Measurements from ENCODE around the gene PODXL. TPM values are rescaled to one million over a fixed set of nuclear protein-coding genes. Genes with fewer than 3 reads are reported as not detected.

Gene PODXL
- total and polyA plus RNA-seq, 3 donors from 2014 or later = 15.4 to 27.3 (median 19.4) TPM

DNA sequence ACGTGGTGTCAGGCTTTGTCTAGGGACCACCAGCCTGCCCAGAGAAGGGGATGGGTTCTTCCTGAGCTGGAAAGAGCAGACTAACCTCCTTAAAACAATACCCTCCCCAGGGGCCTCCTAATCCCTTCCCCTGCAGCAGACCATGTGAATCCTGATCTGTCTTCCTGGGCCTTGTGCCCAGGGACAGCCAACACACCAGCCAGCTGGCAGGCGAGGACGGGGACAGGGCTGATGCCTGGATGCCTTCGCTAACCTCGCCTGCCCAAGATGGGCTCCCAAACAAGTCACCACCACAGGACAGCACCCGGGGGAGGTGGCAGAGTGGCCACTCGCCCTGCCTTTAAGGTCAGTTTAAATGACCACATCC is 17.6 kb downstream of the PODXL start:
- peak; percentile 49 for DNase-seq
- no peaks in the 10 kb centered on the region for H3K27me3 ChIP-seq
- WGBS, 2 donors = 63% methylated on average over 7 of the region's 7 CpGs; no CpG with 5 or more reads in 1 of the 2 donors
- no peak overlapping the region for H3K4me3 ChIP-seq
- no peak overlapping the region for H3K27ac ChIP-seq
- TF ChIP-seq CTCF (IDR thresholded peaks at IDR 0.05) (no peak), POLR2A (IDR thresholded peaks at IDR 0.05) (no peak)
- H3K9me3 ChIP-seq = no peaks in the 10 kb centered on the region
- H3K36me3 ChIP-seq (ENCODE audit: low read depth, missing control alignments) = no peaks in the 10 kb centered on the region
- peaks cover 3% of the 10 kb centered on the region for H3K4me1 ChIP-seq
- intact Hi-C loops (cut with DNase I; ENCODE audit: low total_unique reads) = no loop called here

DNA sequence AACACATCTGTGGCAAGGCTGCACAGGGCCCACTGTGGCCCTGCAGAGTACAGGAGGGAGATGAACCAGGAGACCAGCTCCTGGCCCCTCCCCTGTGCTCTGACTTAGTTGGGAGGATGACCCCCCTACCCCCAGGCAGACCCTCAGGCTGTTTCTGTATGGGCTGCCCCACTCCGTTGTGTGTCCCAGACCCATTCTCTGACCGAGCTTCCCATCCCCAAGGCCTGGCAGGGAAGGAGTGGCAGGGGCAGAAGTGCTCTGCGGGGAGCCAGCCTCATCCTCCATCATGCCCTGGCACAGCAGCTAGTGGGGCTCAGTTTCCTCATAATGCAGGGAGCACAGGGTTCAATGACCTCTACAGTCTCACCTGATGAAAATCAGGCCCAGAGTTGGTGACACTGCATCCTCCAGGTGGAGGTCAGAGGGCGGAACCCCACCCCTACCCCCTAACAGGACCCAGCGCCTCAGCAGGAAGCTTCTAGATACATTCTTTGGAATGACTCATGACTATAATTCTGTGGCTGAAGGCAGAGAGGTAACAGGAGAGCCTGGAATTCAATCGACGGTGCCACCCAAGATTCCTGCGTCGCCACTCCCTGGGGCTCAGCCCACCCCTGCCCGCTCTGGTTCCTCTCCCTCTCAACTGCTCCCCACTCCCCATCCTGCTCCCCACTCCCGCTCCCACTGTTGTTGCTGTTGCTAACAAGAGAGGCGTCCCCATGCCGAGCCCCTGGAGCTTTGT is 18.2 kb downstream of the PODXL start:
- H3K4me1 ChIP-seq = peaks cover 3% of the 10 kb centered on the region
- no peak for DNase-seq
- TF ChIP-seq CTCF (IDR thresholded peaks at IDR 0.05) (no peak), POLR2A (IDR thresholded peaks at IDR 0.05) (no peak)
- no peak overlapping the region for H3K4me3 ChIP-seq
- intact Hi-C loops (cut with DNase I; ENCODE audit: low total_unique reads) = no loop called here
- WGBS, 2 donors = 83 to 91% methylated on average over 9 to 13 of the region's 13 CpGs
- H3K9me3 ChIP-seq = no peaks in the 10 kb centered on the region
- no peaks in the 10 kb centered on the region for H3K36me3 ChIP-seq (ENCODE audit: low read depth, missing control alignments)
- H3K27ac ChIP-seq = no peak overlapping the region
- H3K27me3 ChIP-seq = no peaks in the 10 kb centered on the region

- no peaks in the 10 kb centered on the region for H3K9me3 ChIP-seq
- 87 to 89% methylated on average over 10 to 12 of the region's 12 CpGs for WGBS, 2 donors
- intact Hi-C loops (cut with DNase I; ENCODE audit: low total_unique reads) = no loop called here
- H3K4me3 ChIP-seq = no peak overlapping the region
- no peak overlapping the region for H3K27ac ChIP-seq
- H3K27me3 ChIP-seq = no peaks in the 10 kb centered on the region
- peaks cover 8% of the 10 kb centered on the region for H3K4me1 ChIP-seq
- TF ChIP-seq POLR2A (IDR thresholded peaks at IDR 0.05) (no peak), CTCF (IDR thresholded peaks at IDR 0.05) (no peak)
- H3K36me3 ChIP-seq (ENCODE audit: low read depth, missing control alignments) = no peaks in the 10 kb centered on the region
- no peak for DNase-seq
Observed at GRCh38 chr7:131537571-131537978, 18.9 kb downstream of the PODXL start.

- Histone ChIP-seq H3K4me1 (peaks cover 10% of the 10 kb centered on the region), H3K9me3 (no peaks in the 10 kb centered on the region), H3K27ac (no peak overlapping the region), H3K4me3 (no peak overlapping the region), H3K27me3 (no peaks in the 10 kb centered on the region), H3K36me3 (ENCODE audit: low read depth, missing control alignments) (no peaks in the 10 kb centered on the region)
- 76 to 89% methylated on average over 6 to 7 of the region's 7 CpGs for WGBS, 2 donors
- intact Hi-C loops (cut with DNase I; ENCODE audit: low total_unique reads) = no loop called here
- TF ChIP-seq CTCF (IDR thresholded peaks at IDR 0.05) = no peak
- no peak for TF ChIP-seq POLR2A (IDR thresholded peaks at IDR 0.05)
- DNase-seq = no peak
Observed at GRCh38 chr7:131536361-131536849, 20.0 kb downstream of the PODXL start.

Data from testis (tissue), 3 donors.